ENCODE data around the gene RAF1. TPM values are rescaled to one million over a fixed set of nuclear protein-coding genes. Genes with fewer than 3 reads are reported as not detected.
A peak's percentile ranks its signal among the peaks of the same experiment; 100 is the strongest.

RAF1 gene
- total RNA-seq, 3 donors from 2014 or later (not counting 1 experiment from before 2014, with no cell fraction given), result 142 to 168 (median 156) TPM

- Mint-ChIP-seq H3K4me3 (no peak overlapping the region), H3K9me3 (no peaks in the 10 kb centered on the region), H3K27me3 (ENCODE audit: low read depth in 2 of 2) (no peaks in the 10 kb centered on the region), H3K4me1 (peaks cover 0 to 9% of the 10 kb centered on the region in 2 donors), H3K27ac (no peak overlapping the region), H3K36me3 (peaks cover 28% of the 10 kb centered on the region)
- H3K36me3 ChIP-seq (ENCODE audit: control insufficient read depth, insufficient read depth, low read length), result peaks cover 78% of the 10 kb centered on the region
- H3K4me3 ChIP-seq (ENCODE audit: low read length), result no peak overlapping the region
- DNase-seq (peak in 1 of 2 donors; percentile 26), ATAC-seq (no peak)
- intact Hi-C loops (cut with micrococcal nuclease), result no loop called here
- H3K9me3 ChIP-seq (ENCODE audit: control insufficient read depth, insufficient read depth, low read length), result no peaks in the 10 kb centered on the region
- no peaks in the 10 kb centered on the region for H3K27me3 ChIP-seq (ENCODE audit: control insufficient read depth, insufficient read depth, low read length)
- WGBS (ENCODE audit: insufficient coverage), result 86% methylated on average over 1 of the region's 2 CpGs
- H3K4me1 ChIP-seq (ENCODE audit: control insufficient read depth, insufficient read depth, low read length), result no peaks in the 10 kb centered on the region
- H3K27ac ChIP-seq (ENCODE audit: low read length), result no peak overlapping the region
- no peak for TF ChIP-seq CTCF (IDR thresholded peaks at IDR 0.05)
These were observed 85.2 kb downstream of the RAF1 start for GRCh38 chr3:12578742-12579141.

DNA sequence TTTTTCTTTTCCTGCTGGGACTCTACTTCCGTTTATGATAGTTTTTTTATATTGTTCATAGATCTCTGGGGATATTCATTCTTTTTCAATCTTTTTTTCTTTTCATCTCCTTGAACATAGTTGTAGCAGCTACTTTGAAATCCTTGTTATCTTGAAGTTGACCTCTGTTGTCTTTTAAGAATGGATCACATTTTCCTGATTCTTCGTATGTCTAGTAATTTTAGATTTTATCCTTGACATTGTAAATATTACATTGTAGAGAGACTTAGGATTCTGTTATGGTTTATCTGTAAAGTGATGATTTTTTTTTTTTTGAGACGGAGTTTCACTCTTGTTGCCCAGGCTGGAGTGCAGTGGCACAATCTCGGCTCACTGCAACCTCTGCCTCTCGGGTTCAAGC is 86.5 kb downstream of the RAF1 start:
- no peak for DNase-seq
- H3K36me3 ChIP-seq (ENCODE audit: control insufficient read depth, insufficient read depth, low read length), result peaks cover 73% of the 10 kb centered on the region
- peaks cover 0 to 9% of the 10 kb centered on the region in 2 donors for H3K4me1 Mint-ChIP-seq
- intact Hi-C loops (cut with micrococcal nuclease), result no loop called here
- H3K27me3 ChIP-seq (ENCODE audit: control insufficient read depth, insufficient read depth, low read length), result no peaks in the 10 kb centered on the region
- H3K27ac Mint-ChIP-seq, result peak overlapping the region in 1 of 2 donors; percentile 3
- no peak overlapping the region for H3K27ac ChIP-seq (ENCODE audit: low read length)
- WGBS (ENCODE audit: insufficient coverage), result 97% methylated on average over 4 of the region's 5 CpGs
- peaks cover 28% of the 10 kb centered on the region for H3K36me3 Mint-ChIP-seq
- no peaks in the 10 kb centered on the region for H3K9me3 ChIP-seq (ENCODE audit: control insufficient read depth, insufficient read depth, low read length)
- no peaks in the 10 kb centered on the region for H3K4me1 ChIP-seq (ENCODE audit: control insufficient read depth, insufficient read depth, low read length)
- no peaks in the 10 kb centered on the region for H3K27me3 Mint-ChIP-seq (ENCODE audit: low read depth in 2 of 2)
- no peak for ATAC-seq
- no peak overlapping the region for H3K4me3 Mint-ChIP-seq
- no peak for TF ChIP-seq CTCF (IDR thresholded peaks at IDR 0.05)
- no peak overlapping the region for H3K4me3 ChIP-seq (ENCODE audit: low read length)
- H3K9me3 Mint-ChIP-seq, result no peaks in the 10 kb centered on the region

- Histone ChIP-seq H3K27ac (ENCODE audit: low read length) (no peak overlapping the region), H3K36me3 (ENCODE audit: control insufficient read depth, insufficient read depth, low read length) (peaks cover 77% of the 10 kb centered on the region), H3K4me1 (ENCODE audit: control insufficient read depth, insufficient read depth, low read length) (no peaks in the 10 kb centered on the region), H3K27me3 (ENCODE audit: control insufficient read depth, insufficient read depth, low read length) (no peaks in the 10 kb centered on the region), H3K4me3 (ENCODE audit: low read length) (no peak overlapping the region), H3K9me3 (ENCODE audit: control insufficient read depth, insufficient read depth, low read length) (no peaks in the 10 kb centered on the region)
- no peak for TF ChIP-seq CTCF (IDR thresholded peaks at IDR 0.05)
- intact Hi-C loops (cut with micrococcal nuclease), result no loop called here
- no peak for ATAC-seq
- H3K36me3 Mint-ChIP-seq, result peaks cover 41% of the 10 kb centered on the region
- peaks cover 4 to 5% of the 10 kb centered on the region in 2 donors for H3K4me1 Mint-ChIP-seq
- H3K27me3 Mint-ChIP-seq (ENCODE audit: low read depth in 2 of 2), result no peaks in the 10 kb centered on the region
- no peak overlapping the region for H3K27ac Mint-ChIP-seq
- no peak for DNase-seq
- H3K9me3 Mint-ChIP-seq, result no peaks in the 10 kb centered on the region
- no peak overlapping the region for H3K4me3 Mint-ChIP-seq
- 83% methylated on average over 7 of the region's 7 CpGs for WGBS (ENCODE audit: insufficient coverage)
These were observed 89.3 kb downstream of the RAF1 start for GRCh38 chr3:12574661-12575060.

DNA sequence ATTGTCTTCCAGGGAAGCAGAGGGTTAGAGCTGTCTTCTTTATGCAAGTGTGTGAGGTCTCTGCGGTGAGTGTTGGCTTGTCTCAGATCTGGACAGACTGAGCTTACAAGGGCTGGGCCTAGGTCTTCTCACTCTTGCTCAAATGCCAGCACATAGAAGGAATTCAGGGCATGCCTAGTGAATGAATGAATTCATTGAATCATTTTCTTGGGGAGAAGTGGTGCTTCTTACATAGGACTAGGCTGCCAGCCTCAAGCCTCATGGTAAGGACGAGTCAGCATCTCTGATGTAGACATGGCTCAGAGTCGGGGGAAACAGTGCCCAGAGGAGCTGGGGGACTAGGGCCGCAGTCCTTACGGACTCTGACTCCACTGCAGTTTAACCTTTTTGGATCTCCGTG is 89.8 kb downstream of the RAF1 start:
- Histone ChIP-seq H3K36me3 (ENCODE audit: control insufficient read depth, insufficient read depth, low read length) (peaks cover 77% of the 10 kb centered on the region), H3K27me3 (ENCODE audit: control insufficient read depth, insufficient read depth, low read length) (no peaks in the 10 kb centered on the region), H3K4me1 (ENCODE audit: control insufficient read depth, insufficient read depth, low read length) (no peaks in the 10 kb centered on the region), H3K9me3 (ENCODE audit: control insufficient read depth, insufficient read depth, low read length) (no peaks in the 10 kb centered on the region), H3K27ac (ENCODE audit: low read length) (no peak overlapping the region), H3K4me3 (ENCODE audit: low read length) (no peak overlapping the region)
- DNase-seq (no peak), ATAC-seq (no peak)
- WGBS (ENCODE audit: insufficient coverage), result 94% methylated on average over 6 of the region's 6 CpGs
- H3K9me3 Mint-ChIP-seq, result no peaks in the 10 kb centered on the region
- H3K4me3 Mint-ChIP-seq, result no peak overlapping the region
- peak overlapping the region in 1 of 2 donors; percentile 35 for H3K27ac Mint-ChIP-seq
- no peaks in the 10 kb centered on the region for H3K27me3 Mint-ChIP-seq (ENCODE audit: low read depth in 2 of 2)
- peaks cover 39% of the 10 kb centered on the region for H3K36me3 Mint-ChIP-seq
- TF ChIP-seq CTCF (IDR thresholded peaks at IDR 0.05), result no peak
- intact Hi-C loops (cut with micrococcal nuclease), result no loop called here
- H3K4me1 Mint-ChIP-seq, result peaks cover 0 to 6% of the 10 kb centered on the region in 2 donors

Measured in natural killer cell (primary cell).